C4-2B (cell line): ENCODE measurements around the gene AKAP8L.
A peak's percentile ranks its signal among the peaks of the same experiment; 100 is the strongest.

Source experiments
- H3K27ac ChIP-seq: fragments of 450-650 bp; 2 replicates; pipeline ENCODE4 v1.5.1; 2017
- ZFX ChIP-seq: fragments of 450-650 bp; IDR thresholded peaks from 2 replicates; pipeline ENCODE4 v1.6.1; 2017
- TF ChIP-seq, protein P1 (sequence below): fragments of 450-650 bp; conservative IDR thresholded peaks from 2 replicates; pipeline ENCODE4 v1.5.1; 2017; ENCODE audit warnings: mild to moderate bottlenecking

AKAP8L gene

DNA sequence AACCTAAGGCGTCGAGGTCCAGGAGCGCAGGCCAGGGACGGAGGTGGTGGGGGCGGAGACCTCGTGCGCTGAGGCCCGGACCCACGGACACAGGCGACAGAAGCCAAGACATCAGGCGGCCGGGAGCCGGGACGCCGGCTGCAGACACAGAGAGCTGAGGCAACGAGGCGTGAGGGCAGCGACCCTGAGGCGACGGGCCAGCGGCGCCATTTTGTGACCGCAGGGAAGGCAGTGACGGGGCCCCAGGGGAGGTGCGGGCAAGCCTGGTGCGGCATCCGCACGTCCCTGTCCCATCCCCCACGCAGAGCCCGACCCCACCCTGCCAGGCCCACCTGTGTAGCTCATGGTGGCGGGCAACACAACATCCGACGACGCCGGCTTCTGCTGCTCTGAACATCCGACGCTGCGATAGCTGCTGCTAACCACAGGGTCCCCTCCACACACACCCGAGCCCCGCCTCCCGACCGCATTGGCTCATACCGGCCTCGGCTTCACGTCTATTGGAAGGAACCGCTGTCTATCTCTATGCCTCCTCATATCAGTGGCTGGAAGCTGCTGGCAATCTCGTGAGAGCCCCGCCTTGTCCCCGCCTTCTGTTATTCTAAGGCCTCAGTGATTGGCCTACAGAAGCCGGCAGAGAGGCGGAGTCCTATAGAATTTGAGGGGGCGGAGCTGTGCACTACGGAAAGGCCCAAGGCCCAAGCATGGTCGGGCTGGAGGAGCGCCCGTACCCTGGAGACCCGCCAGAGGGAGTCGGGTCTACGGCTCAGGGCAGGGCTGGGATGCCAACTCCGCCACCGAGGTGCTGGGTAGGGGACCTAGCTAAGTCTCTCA, at the start of gene AKAP8L:
AKAP8L (minus strand) TSS at position 410 of the 834 bp plus-strand sequence; CDS start at position 345, 65 bp downstream.
- TF ChIP-seq, protein P1, sequence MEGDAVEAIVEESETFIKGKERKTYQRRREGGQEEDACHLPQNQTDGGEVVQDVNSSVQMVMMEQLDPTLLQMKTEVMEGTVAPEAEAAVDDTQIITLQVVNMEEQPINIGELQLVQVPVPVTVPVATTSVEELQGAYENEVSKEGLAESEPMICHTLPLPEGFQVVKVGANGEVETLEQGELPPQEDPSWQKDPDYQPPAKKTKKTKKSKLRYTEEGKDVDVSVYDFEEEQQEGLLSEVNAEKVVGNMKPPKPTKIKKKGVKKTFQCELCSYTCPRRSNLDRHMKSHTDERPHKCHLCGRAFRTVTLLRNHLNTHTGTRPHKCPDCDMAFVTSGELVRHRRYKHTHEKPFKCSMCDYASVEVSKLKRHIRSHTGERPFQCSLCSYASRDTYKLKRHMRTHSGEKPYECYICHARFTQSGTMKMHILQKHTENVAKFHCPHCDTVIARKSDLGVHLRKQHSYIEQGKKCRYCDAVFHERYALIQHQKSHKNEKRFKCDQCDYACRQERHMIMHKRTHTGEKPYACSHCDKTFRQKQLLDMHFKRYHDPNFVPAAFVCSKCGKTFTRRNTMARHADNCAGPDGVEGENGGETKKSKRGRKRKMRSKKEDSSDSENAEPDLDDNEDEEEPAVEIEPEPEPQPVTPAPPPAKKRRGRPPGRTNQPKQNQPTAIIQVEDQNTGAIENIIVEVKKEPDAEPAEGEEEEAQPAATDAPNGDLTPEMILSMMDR: no peak; the same call in 1 of the 2 replicates
- TF ChIP-seq ZFX: peak; percentile 66; the same call in 1 of the 2 replicates
- H3K27ac ChIP-seq: peak within 1 kb of the TSS; percentile 97

- no peak for TF ChIP-seq ZFX
- TF ChIP-seq, protein P1: no peak
- peak overlapping the region; percentile 82 for H3K27ac ChIP-seq
Measured at GRCh38 chr19:15467734-15468214, 49.0 kb upstream of the AKAP8L start.

GRCh38 chr19:15466851-15467733, 48.3 kb upstream of the AKAP8L start:
- TF ChIP-seq, protein P1: no peak
- TF ChIP-seq ZFX: no peak
- peak overlapping the region; percentile 82 for H3K27ac ChIP-seq

- 0 out of 2 replicates have a peak within 1 kb of the TSS, but pooled peaks have one; percentile 6 for H3K27ac ChIP-seq
- TF ChIP-seq ZFX: no peak
- TF ChIP-seq, protein P1: no peak
Measured at GRCh38 chr19:15464394-15465385, 45.9 kb upstream of the AKAP8L start, which contains the start of gene RASAL3. RASAL3 (minus strand) TSS chr19:15464544; CDS start chr19:15464358, 186 bp downstream.

DNA sequence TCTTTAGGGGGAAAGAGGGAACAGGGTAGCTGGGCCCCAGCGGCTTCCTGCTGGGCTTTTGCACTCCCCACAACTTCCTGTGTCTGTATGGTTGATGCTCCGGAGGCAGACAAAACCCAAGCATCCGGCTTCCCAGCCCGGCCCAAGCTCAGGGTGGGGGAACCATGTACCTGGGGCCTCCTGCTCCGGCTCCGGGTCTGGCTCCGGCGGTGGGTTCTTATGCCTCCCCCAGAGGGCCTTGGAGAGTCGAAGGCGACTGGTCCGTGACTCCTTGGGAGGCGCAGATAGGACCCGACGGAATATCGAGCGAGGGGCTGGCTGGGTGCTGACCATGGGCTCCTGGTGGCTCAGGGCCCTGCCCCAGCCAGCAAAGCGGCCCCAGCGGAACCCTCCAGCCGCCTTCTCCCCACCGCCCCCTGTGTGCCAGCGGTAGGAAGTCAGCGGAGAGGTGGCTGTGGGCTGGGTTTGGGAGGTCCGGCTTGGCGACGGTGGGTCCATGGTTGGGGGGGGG, 45.1 kb upstream of the AKAP8L start:
- no peak for TF ChIP-seq ZFX
- TF ChIP-seq, protein P1: no peak
- 0 out of 2 replicates have a peak overlapping the region, but pooled peaks have one; percentile 6 for H3K27ac ChIP-seq

DNA sequence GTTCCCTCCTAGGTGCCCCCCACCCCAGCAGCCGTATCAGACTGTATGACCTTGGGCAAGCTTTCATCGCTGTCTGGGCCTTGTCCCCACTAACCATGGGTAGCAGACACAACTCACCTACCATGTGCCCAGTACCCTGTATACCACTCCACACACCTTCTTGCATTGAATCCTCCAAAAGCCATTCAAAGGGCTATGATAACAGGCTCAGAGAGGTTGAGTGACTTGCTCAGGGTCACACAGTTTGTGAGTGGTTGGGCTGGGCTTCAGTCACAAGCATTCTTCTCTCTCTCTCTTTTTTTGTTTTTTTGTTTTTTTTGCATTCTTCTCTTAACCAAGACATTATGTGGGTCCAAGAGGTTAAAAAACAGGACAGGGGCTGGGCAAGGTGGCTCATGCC, 42.9 kb upstream of the AKAP8L start:
- no peak overlapping the region for H3K27ac ChIP-seq
- TF ChIP-seq ZFX: no peak
- TF ChIP-seq, protein P1: no peak
